CD4-positive, alpha-beta memory T cell (primary cell): Measurements from ENCODE around the gene PTGFRN. TPM values are rescaled to one million over a fixed set of nuclear protein-coding genes. Genes with fewer than 3 reads are reported as not detected.

Experiments
- CTCF ChIA-PET: fragments of 350-600 bp; sonication (Branson Sonifier 250); formaldehyde crosslinking; loops from one replicate; lab custom pipeline; 2021; ENCODE audit warnings: inconsistent platforms; ENCODE audit not compliant: partially characterized antibody; lab: Charles Lee
- POLR2A ChIA-PET: fragments of 350-600 bp; sonication (Branson Sonifier 250); formaldehyde crosslinking; loops from one replicate; lab custom pipeline; 2021; ENCODE audit not compliant: partially characterized antibody; lab: Charles Lee
- DNase-seq, 5 donors: peaks; one replicate each; pipeline versions ENCODE4 v3.0.0 to v3.0.0-alpha.2; 2020 to 2022; ENCODE audit warnings: mixed read lengths in 1 of 5
- H3K27ac ChIP-seq: one replicate; pipeline ENCODE4 v1.7.0; 2013; ENCODE audit warnings: low read depth, low read length
- H3K27me3 ChIP-seq: 2 replicates; pipeline ENCODE4 v1.7.0; 2013; ENCODE audit warnings: mild to moderate bottlenecking, low read length, moderate library complexity; ENCODE audit not compliant: insufficient read depth
- H3K36me3 ChIP-seq: 2 replicates; pipeline ENCODE4 v1.7.0; 2013; ENCODE audit warnings: mild to moderate bottlenecking, low read length, moderate library complexity; ENCODE audit not compliant: insufficient read depth
- H3K4me1 ChIP-seq: 2 replicates; pipeline ENCODE4 v1.7.0; 2013; ENCODE audit warnings: mild to moderate bottlenecking, low read length, moderate library complexity; ENCODE audit not compliant: insufficient read depth
- H3K4me3 ChIP-seq, 2 donors: one replicate each; pipeline ENCODE4 v1.7.0; 2013; ENCODE audit warnings: low read length in 2 of 2, mild to moderate bottlenecking in 1 of 2
- H3K9me3 ChIP-seq, 2 donors: one replicate each; pipeline ENCODE4 v1.7.0; 2013; ENCODE audit warnings: low read length in 2 of 2, control low read depth in 1 of 2; ENCODE audit not compliant: control insufficient read depth in 1 of 2
- H3K27ac Mint-ChIP-seq, 7 donors: one replicate each; pipeline ENCODE4 v1.8.0; 2020 to 2021; ENCODE audit warnings: mixed read lengths in 7 of 7, mild to moderate bottlenecking in 6 of 7, inconsistent platforms in 3 of 7, moderate library complexity in 3 of 7
- H3K27me3 Mint-ChIP-seq, 2 donors: one replicate each; pipeline ENCODE4 v1.8.0; 2020 to 2021; ENCODE audit warnings: mixed read lengths in 2 of 2
- H3K36me3 Mint-ChIP-seq, 2 donors: one replicate each; pipeline ENCODE4 v1.8.0; 2020 to 2021; ENCODE audit warnings: mixed read lengths in 2 of 2, inconsistent platforms in 1 of 2, mild to moderate bottlenecking in 1 of 2
- H3K4me1 Mint-ChIP-seq, 4 donors: one replicate each; pipeline ENCODE4 v1.8.0; 2020 to 2021; ENCODE audit warnings: mixed read lengths in 4 of 4, mild to moderate bottlenecking in 1 of 4
- H3K4me3 Mint-ChIP-seq, 8 donors: one replicate each; pipeline ENCODE4 v1.8.0; 2020 to 2021; ENCODE audit warnings: mixed read lengths in 8 of 8, mild to moderate bottlenecking in 7 of 8, moderate library complexity in 6 of 8, inconsistent platforms in 3 of 8
- H3K9me3 Mint-ChIP-seq, 8 donors: one replicate each; pipeline ENCODE4 v1.8.0; 2020 to 2021; ENCODE audit warnings: mixed read lengths in 8 of 8, mild to moderate bottlenecking in 5 of 8, inconsistent platforms in 3 of 8, moderate library complexity in 1 of 8
- intact Hi-C: fragments of 100-400 bp; cut with micrococcal nuclease; formaldehyde crosslinking; loops from one replicate; pipeline ENCODE4 v1.15.1; 2023
- polyA plus RNA-seq, 2 donors: library from polyadenylated mRNA; unstranded; fragments of 300-500 nt; fragmentation: Illumina TruSeq; gene quantifications; one replicate each; pipeline ENCODE4 v1.2.3, GENCODE V29; 2021
- total RNA-seq, 2 experiments: library from RNA; stranded (reverse); gene quantifications; one replicate each; pipeline ENCODE4 v1.2.3, GENCODE V29; 2021

PTGFRN gene
- total and polyA plus RNA-seq, 4 experiments from 2014 or later, result 0.39 to 0.55 (median 0.44) TPM; not detected in 1

DNA sequence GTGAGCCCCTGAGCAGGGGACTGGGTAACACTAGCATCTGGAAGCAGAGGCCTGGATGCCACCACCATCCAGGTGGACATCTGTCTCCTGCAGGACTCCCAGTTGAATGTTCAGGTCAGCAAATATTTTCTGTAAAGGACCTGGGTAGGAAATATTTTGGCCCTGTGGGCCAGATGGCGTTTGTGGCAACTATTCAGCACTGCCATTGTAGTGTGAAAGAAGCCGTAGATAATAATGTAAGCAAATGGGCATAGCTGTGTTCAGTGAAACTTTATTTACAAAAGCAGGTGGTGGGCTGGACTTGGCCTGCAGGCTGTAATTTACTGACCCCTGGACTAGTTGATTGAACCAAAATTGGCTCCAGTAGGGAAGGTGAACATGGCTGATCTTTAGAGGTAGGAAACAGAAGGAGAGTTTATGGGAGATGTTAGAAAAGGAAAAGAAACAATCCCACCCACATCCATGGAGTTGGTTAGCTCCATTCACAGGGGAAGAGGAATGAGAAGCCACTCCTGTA lies 71.9 kb downstream of the PTGFRN start:
- no peak overlapping the region for H3K27ac Mint-ChIP-seq

DNA sequence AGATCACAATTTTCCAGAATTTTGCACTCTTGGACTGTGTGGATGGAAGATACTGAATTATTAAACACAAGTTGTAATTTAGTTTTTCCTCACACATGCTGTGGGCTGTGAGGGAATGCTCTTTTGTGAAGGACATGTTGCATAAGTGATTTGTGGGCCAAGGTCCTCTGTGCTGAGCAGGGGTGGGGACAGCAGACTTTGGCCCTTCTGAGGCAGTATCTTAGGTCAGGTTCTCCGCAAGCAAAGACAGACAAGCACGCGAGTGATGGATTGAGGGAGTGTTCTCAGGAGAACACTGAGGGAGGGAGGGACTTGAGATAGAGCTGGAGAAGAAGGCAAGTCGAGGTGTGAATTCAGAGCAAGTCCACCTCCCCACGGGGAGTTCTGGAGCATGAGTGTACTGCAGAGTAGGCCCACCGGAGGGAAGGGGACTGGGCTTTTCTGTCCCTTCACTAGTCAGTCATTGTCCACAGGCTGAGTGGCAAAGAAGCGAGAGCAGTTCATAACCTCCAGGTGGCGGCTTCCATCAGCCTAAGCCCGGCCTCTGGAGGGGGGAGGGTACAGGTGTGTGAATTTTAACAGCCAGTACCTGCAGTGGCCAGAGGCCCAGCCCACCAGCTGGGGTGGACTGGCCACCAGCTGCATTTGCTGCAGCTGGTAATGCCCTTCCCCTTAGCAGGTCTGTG lies 72.7 kb downstream of the PTGFRN start:
- peaks cover 0 to 2% (median 0%) of the 10 kb centered on the region in 8 donors for H3K9me3 Mint-ChIP-seq
- no peak overlapping the region for H3K4me3 ChIP-seq
- no peak for DNase-seq
- H3K4me3 Mint-ChIP-seq, result no peak overlapping the region
- H3K4me1 ChIP-seq, result peaks cover 16% of the 10 kb centered on the region
- H3K27me3 ChIP-seq, result no peaks in the 10 kb centered on the region
- H3K36me3 ChIP-seq, result no peaks in the 10 kb centered on the region
- H3K27ac ChIP-seq, result no peak overlapping the region
- H3K9me3 ChIP-seq, result no peaks in the 10 kb centered on the region
- intact Hi-C loops, result no loop called here
- no peaks in the 10 kb centered on the region for H3K36me3 Mint-ChIP-seq
- peak overlapping the region in 1 of 7 donors; percentile 34 for H3K27ac Mint-ChIP-seq
- H3K27me3 Mint-ChIP-seq, result no peaks in the 10 kb centered on the region
- peaks cover 11 to 22% (median 16%) of the 10 kb centered on the region in 4 donors for H3K4me1 Mint-ChIP-seq
- CTCF ChIA-PET, result interaction anchor here (1.4 to 1.8 kb wide), 4 partner anchors 18 to 129 kb away, joined by 3 to 5 read pairs (median 4); no protein-coding TSS in a partner anchor
- POLR2A ChIA-PET, result interaction anchor here (0.5 kb wide), 1 partner anchor 71 kb away, joined by 3 read pairs; no protein-coding TSS in a partner anchor

More for the DNA sequence above, 71.9 kb downstream of the PTGFRN start:
- intact Hi-C loops, result no loop called here
- Mint-ChIP-seq H3K4me3 (no peak overlapping the region), H3K27me3 (peaks cover 0 to 1% of the 10 kb centered on the region in 2 donors), H3K36me3 (no peaks in the 10 kb centered on the region), H3K9me3 (peaks cover 0 to 2% (median 0%) of the 10 kb centered on the region in 8 donors), H3K4me1 (peaks cover 3 to 13% (median 8%) of the 10 kb centered on the region in 4 donors)
- Histone ChIP-seq H3K36me3 (no peaks in the 10 kb centered on the region), H3K4me1 (peaks cover 9% of the 10 kb centered on the region), H3K4me3 (no peak overlapping the region), H3K9me3 (no peaks in the 10 kb centered on the region), H3K27ac (no peak overlapping the region), H3K27me3 (no peaks in the 10 kb centered on the region)
- CTCF ChIA-PET, result interaction anchor here (0.5 to 1.6 kb wide), 3 partner anchors 75 to 256 kb away, joined by 3 read pairs; no protein-coding TSS in a partner anchor
- no peak for DNase-seq
- POLR2A ChIA-PET, result interaction anchor here (0.7 kb wide), 1 partner anchor 78 kb away, joined by 3 read pairs; the partner anchor contains the start of gene TTF2

DNA sequence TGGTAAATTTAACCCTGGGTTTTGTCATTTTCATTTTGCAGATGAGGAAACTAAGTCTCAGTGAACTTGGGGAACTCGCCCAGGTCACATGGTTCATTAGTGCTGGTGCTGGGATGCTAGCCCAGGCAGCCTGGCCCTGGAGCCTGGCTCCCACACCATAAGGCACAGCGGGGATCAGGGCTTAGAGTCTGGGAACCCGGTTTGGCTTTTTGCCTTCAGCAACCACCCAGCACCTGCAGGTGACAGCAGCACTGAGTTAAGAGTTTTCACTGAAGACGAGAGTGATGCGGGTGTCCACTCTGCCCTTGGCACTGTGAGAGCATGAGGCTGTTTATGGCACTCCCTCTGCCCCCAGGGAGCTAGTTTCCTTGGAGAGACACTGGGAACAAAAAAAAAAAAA lies 73.4 kb downstream of the PTGFRN start:
- no peaks in the 10 kb centered on the region for H3K36me3 ChIP-seq
- Mint-ChIP-seq H3K36me3 (no peaks in the 10 kb centered on the region), H3K27ac (peak overlapping the region in 1 of 7 donors; percentile 53), H3K4me1 (peaks cover 16 to 28% (median 21%) of the 10 kb centered on the region in 4 donors), H3K27me3 (no peaks in the 10 kb centered on the region), H3K9me3 (peaks cover 0 to 2% (median 0%) of the 10 kb centered on the region in 8 donors), H3K4me3 (no peak overlapping the region)
- no peaks in the 10 kb centered on the region for H3K27me3 ChIP-seq
- no peak for DNase-seq
- H3K4me3 ChIP-seq, result no peak overlapping the region
- H3K27ac ChIP-seq, result no peak overlapping the region
- intact Hi-C loops, result no loop called here
- H3K9me3 ChIP-seq, result no peaks in the 10 kb centered on the region
- ChIA-PET POLR2A (interaction anchor here (1.0 kb wide), 1 partner anchor 33 kb away, joined by 3 read pairs; no protein-coding TSS in a partner anchor), CTCF (interaction anchor here (1.4 to 1.8 kb wide), 3 partner anchors 17 to 74 kb away, joined by 3 to 5 read pairs (median 4); no protein-coding TSS in a partner anchor)
- peaks cover 23% of the 10 kb centered on the region for H3K4me1 ChIP-seq

DNA sequence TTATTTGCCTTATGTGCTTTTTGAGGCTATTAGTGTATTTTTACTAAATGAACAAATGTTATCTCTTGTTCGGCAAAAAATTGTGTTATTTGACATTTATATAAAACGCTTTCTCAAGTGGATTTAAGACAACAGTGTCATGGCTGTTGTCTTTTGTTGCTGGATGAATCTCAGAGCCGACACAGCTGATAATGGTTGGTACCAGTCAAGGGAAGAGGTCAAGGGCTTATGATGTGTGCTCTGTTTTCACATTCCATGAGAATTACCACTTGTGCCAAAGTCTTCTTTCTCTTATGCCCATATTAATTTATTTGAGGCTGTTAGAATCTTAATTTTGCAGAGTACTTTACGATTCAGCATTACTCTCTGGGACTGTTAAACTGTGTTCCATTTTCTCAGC lies 74.0 kb downstream of the PTGFRN start:
- ChIA-PET CTCF (interaction anchor here (1.6 to 1.8 kb wide), 2 partner anchors 17 to 72 kb away, joined by 4 to 5 read pairs; no protein-coding TSS in a partner anchor), POLR2A (interaction anchor here (1.0 kb wide), 1 partner anchor 34 kb away, joined by 3 read pairs; no protein-coding TSS in a partner anchor)
- Mint-ChIP-seq H3K4me1 (peaks cover 16 to 33% (median 22%) of the 10 kb centered on the region in 4 donors), H3K27me3 (no peaks in the 10 kb centered on the region), H3K9me3 (peaks cover 0 to 2% (median 0%) of the 10 kb centered on the region in 8 donors), H3K4me3 (no peak overlapping the region), H3K36me3 (no peaks in the 10 kb centered on the region), H3K27ac (no peak overlapping the region)
- Histone ChIP-seq H3K4me1 (peaks cover 24% of the 10 kb centered on the region), H3K27ac (no peak overlapping the region), H3K4me3 (no peak overlapping the region), H3K9me3 (no peaks in the 10 kb centered on the region), H3K36me3 (no peaks in the 10 kb centered on the region), H3K27me3 (no peaks in the 10 kb centered on the region)
- DNase-seq, result no peak
- intact Hi-C loops, result no loop called here

DNA sequence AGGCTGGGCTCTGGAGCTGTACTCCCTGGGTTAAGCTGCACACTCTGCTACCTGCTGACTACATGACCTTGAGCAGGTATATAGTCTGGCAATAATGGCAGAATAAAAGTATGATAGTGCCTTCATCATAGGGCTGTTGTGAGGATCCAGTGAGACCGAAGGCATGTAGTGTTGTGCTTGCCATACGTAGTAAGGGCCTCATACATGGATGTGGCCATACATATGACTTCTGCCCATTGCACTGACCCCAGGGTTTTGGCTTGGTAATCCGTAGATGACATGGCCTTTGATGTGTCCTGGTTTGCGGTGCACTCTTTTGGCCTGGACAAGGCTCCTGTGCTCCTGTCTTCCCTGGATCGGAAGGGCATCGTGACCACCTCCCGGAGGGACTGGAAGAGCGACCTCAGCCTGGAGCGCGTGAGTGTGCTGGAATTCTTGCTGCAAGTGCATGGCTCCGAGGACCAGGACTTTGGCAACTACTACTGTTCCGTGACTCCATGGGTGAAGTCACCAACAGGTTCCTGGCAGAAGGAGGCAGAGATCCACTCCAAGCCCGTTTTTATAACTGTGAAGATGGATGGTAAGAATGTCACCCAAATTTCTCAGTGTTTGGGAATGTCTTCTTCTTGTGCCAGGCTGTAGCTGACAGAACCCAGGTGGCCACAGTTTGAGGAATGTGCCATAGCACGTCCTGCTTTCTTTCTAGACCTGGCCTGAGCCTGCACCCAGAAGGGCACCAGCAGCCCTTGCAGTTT lies 74.9 kb downstream of the PTGFRN start:
- POLR2A ChIA-PET, result interaction anchor here (1.2 kb wide), 1 partner anchor 23 kb away, joined by 3 read pairs; no protein-coding TSS in a partner anchor
- H3K27me3 Mint-ChIP-seq, result no peaks in the 10 kb centered on the region

DNA sequence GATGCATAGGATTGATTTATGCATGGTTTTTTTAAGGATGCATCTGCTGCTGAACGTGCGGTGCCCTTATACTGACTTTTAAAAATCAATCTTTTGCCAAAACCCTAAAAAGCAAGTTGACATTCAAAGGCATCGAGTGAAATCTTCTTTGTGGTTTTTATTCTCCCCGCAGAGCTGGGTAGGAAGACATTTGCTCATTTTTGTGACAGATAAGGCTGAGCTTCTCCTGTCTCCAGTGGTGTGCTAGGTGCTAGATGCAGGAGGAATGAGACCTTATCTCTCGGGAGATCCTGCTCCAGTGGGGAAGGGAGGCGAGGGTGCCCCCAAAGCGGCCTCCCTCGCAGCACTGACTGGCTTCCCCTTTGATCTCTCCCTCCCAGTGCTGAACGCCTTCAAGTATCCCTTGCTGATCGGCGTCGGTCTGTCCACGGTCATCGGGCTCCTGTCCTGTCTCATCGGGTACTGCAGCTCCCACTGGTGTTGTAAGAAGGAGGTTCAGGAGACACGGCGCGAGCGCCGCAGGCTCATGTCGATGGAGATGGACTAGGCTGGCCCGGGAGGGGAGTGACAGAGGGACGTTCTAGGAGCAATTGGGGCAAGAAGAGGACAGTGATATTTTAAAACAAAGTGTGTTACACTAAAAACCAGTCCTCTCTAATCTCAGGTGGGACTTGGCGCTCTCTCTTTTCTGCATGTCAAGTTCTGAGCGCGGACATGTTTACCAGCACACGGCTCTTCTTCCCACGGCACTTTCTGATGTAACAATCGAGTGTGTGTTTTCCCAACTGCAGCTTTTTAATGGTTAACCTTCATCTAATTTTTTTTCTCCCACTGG lies 76.9 kb downstream of the PTGFRN start:
- peak overlapping the region; percentile 51 for H3K27ac ChIP-seq
- POLR2A ChIA-PET, result interaction anchor here (0.6 to 2.7 kb wide), 37 partner anchors 9 to 619 kb away, joined by 3 to 31 read pairs (median 5); partner anchors contain the start of genes CD101, CD2, TENT5C and TTF2

More for the DNA sequence above, 74.9 kb downstream of the PTGFRN start:
- intact Hi-C loops, result loop anchor here (5.0 kb wide), 1 partner anchor 247 kb away; no protein-coding TSS in a partner anchor
- Mint-ChIP-seq H3K27ac (peak overlapping the region in 1 of 7 donors; percentile 58), H3K4me3 (peak overlapping the region in 4 of 8 donors; percentile 23 to 66 (median 50)), H3K36me3 (no peaks in the 10 kb centered on the region), H3K9me3 (peaks cover 0 to 2% (median 0%) of the 10 kb centered on the region in 8 donors), H3K4me1 (peaks cover 16 to 33% (median 22%) of the 10 kb centered on the region in 4 donors)
- Histone ChIP-seq H3K4me1 (peaks cover 24% of the 10 kb centered on the region), H3K9me3 (no peaks in the 10 kb centered on the region), H3K27me3 (no peaks in the 10 kb centered on the region), H3K4me3 (no peak overlapping the region), H3K27ac (no peak overlapping the region), H3K36me3 (no peaks in the 10 kb centered on the region)
- no peak for DNase-seq
- CTCF ChIA-PET, result interaction anchor here (1.4 to 2.8 kb wide), 2 partner anchors 75 to 246 kb away, joined by 4 to 16 read pairs; no protein-coding TSS in a partner anchor

More for the DNA sequence above, 76.9 kb downstream of the PTGFRN start:
- DNase-seq, result peak; percentile 35 to 51 (median 41)
- CTCF ChIA-PET, result interaction anchor here (0.8 to 2.8 kb wide), 16 partner anchors 14 to 261 kb away, joined by 3 to 17 read pairs (median 6); partner anchors contain the start of genes CD101 and TTF2
- intact Hi-C loops, result loop anchor here (2.0 to 5.0 kb wide), 3 partner anchors 64 to 249 kb away; partner anchors contain the start of gene TTF2
- H3K36me3 ChIP-seq, result no peaks in the 10 kb centered on the region
- no peaks in the 10 kb centered on the region for H3K9me3 ChIP-seq
- H3K36me3 Mint-ChIP-seq, result no peaks in the 10 kb centered on the region
- H3K9me3 Mint-ChIP-seq, result peaks cover 0 to 2% (median 0%) of the 10 kb centered on the region in 8 donors
- H3K27me3 Mint-ChIP-seq, result no peaks in the 10 kb centered on the region
- H3K4me1 Mint-ChIP-seq, result peaks cover 21 to 36% (median 27%) of the 10 kb centered on the region in 4 donors
- H3K27ac Mint-ChIP-seq, result peak overlapping the region; percentile 74 to 98 (median 95)
- no peaks in the 10 kb centered on the region for H3K27me3 ChIP-seq
- peak overlapping the region; percentile 44 to 59 for H3K4me3 ChIP-seq
- peak overlapping the region; percentile 83 to 94 (median 88) for H3K4me3 Mint-ChIP-seq
- peaks cover 28% of the 10 kb centered on the region for H3K4me1 ChIP-seq
